Kidney (tissue), 22 donors: ENCODE results near the gene HOXB7. TPM values are rescaled to one million over a fixed set of nuclear protein-coding genes. Genes with fewer than 3 reads are reported as not detected.

ENCODE experiments used
- DNase-seq, 5 donors: peaks; one replicate each; pipeline ENCODE4 v3.0.0-alpha.2; 2013 to 2020
- FAIRE-seq: peaks from 2 replicates; lab custom pipeline; 2012; peaks lifted over from hg19 to GRCh38; lab: Jason Lieb, UNC
- H3K27ac ChIP-seq, 2 donors: one replicate each; pipeline ENCODE4 v1.7.0; 2013; ENCODE audit warnings: low read depth in 2 of 2, low read length in 2 of 2, inconsistent platforms in 1 of 2
- H3K27me3 ChIP-seq: one replicate; pipeline ENCODE4 v1.7.1; 2013; ENCODE audit warnings: low read length, inconsistent platforms; ENCODE audit not compliant: control insufficient read depth, insufficient read depth
- H3K36me3 ChIP-seq, 3 donors: one replicate each; pipeline versions ENCODE4 v1.7.0 to v1.7.1; 2013; ENCODE audit warnings: low read length in 3 of 3, control low read depth in 1 of 3, inconsistent platforms in 1 of 3; ENCODE audit not compliant: insufficient read depth in 3 of 3, control insufficient read depth in 2 of 3
- H3K4me1 ChIP-seq, 3 donors: one replicate each; pipeline versions ENCODE4 v1.7.0 to v1.7.1; 2013; ENCODE audit warnings: low read length in 3 of 3, inconsistent platforms in 1 of 3, low read depth in 1 of 3; ENCODE audit not compliant: control insufficient read depth in 2 of 3, insufficient read depth in 2 of 3
- H3K4me3 ChIP-seq, 3 donors: one replicate each; pipeline versions ENCODE4 v1.7.0 to v1.8.1; 2013; ENCODE audit warnings: low read length in 3 of 3, control low read depth in 1 of 3, inconsistent platforms in 1 of 3
- H3K9ac ChIP-seq, 3 donors: one replicate each; pipeline versions ENCODE4 v1.7.0 to v1.7.1; 2013; ENCODE audit warnings: low read length in 3 of 3, control low read depth in 1 of 3, inconsistent platforms in 1 of 3
- H3K9me3 ChIP-seq, 3 donors: one replicate each; pipeline versions ENCODE4 v1.7.0 to v1.7.1; 2013; ENCODE audit warnings: low read length in 3 of 3, control low read depth in 1 of 3, inconsistent platforms in 1 of 3; ENCODE audit not compliant: control insufficient read depth in 2 of 3, insufficient read depth in 1 of 3
- CTCF ChIP-seq: IDR thresholded peaks from 3 replicates; pipeline ENCODE4 v1.5.1; 2012; ENCODE audit warnings: mild to moderate bottlenecking, moderate library complexity, borderline replicate concordance; ENCODE audit not compliant: insufficient read depth; ENCODE audit errors: extremely low read depth
- intact Hi-C: fragments of 100-400 bp; cut with DNase I; formaldehyde crosslinking; loops from one replicate; pipeline ENCODE4 v1.11.1; 2022
- long read RNA-seq, 10 donors: library from polyadenylated mRNA in 1 of 10; unstranded in 1 of 10; transcript quantifications; one replicate each; pipeline ENCODE4 v2.0.0 and lab custom pipeline, GENCODE V29; 2021 to 2026
- polyA plus RNA-seq: library from polyadenylated mRNA; stranded (reverse); fragments of 350-450 nt; fragmentation: Illumina TruSeq; extraction: RNeasy Lipid Tissue Mini Kit (QIAGEN cat#74804); gene quantifications from one replicate; pipeline ENCODE4 v1.2.3, GENCODE V29; 2014; ENCODE audit warnings: low read depth, low replicate concordance; ENCODE audit not compliant: insufficient read depth
- total RNA-seq: library from RNA; stranded (reverse); fragmentation: NEBNext Ultra II Directional; extraction: Animal tissue kit (Norgen Biotek cat#: 25700); gene quantifications from one replicate; pipeline ENCODE4 v1.2.1, GENCODE V29; 2021
- donor health status: control.
- donor health status: control.
- donor health status: control.
- donor health status: control.
- donor health status: control.
- donor health status: DM: yes; HTN: yes; CAD: no.
- donor health status: Normal renal cell carcinoma (clear cell type).

Gene HOXB7
- total RNA-seq = 45.4 TPM
- polyA plus RNA-seq = 49.6 TPM
- long read RNA-seq, donor 1, transcript HOXB7-201 (2 exons, 1,371 nt) = major isoform, 30 of 32 reads
- long read RNA-seq, donor 1, partial matches to known transcripts = 0 of 32 reads
- long read RNA-seq, donor 1, other reads (novel, unspliced or antisense) = 0 of 32 reads
- long read RNA-seq, donor 2, transcript HOXB7-201 (2 exons, 1,371 nt) = major isoform, 31 of 35 reads
- long read RNA-seq, donor 2, partial matches to known transcripts = 0 of 35 reads
- long read RNA-seq, donor 2, other reads (novel, unspliced or antisense) = 0 of 35 reads
- long read RNA-seq, donor 3, transcript HOXB7-201 (2 exons, 1,371 nt) = major isoform, 33 of 36 reads
- long read RNA-seq, donor 3, partial matches to known transcripts = 0 of 36 reads
- long read RNA-seq, donor 3, other reads (novel, unspliced or antisense) = 0 of 36 reads
- long read RNA-seq, donor 4, transcript HOXB7-201 (2 exons, 1,371 nt) = major isoform, 25 of 28 reads
- long read RNA-seq, donor 4, partial matches to known transcripts = 0 of 28 reads
- long read RNA-seq, donor 4, other reads (novel, unspliced or antisense) = 0 of 28 reads
- long read RNA-seq, donor 5, partial matches to known transcripts = 0 of 3 reads
- long read RNA-seq, donor 5, other reads (novel, unspliced or antisense) = 0 of 3 reads
- long read RNA-seq, donor 6, transcript HOXB7-201 (2 exons, 1,371 nt) = major isoform, 26 of 29 reads
- long read RNA-seq, donor 6, partial matches to known transcripts = 0 of 29 reads
- long read RNA-seq, donor 6, other reads (novel, unspliced or antisense) = 0 of 29 reads
- long read RNA-seq, donor 7, transcript HOXB7-201 (2 exons, 1,371 nt) = major isoform, 35 of 53 reads
- long read RNA-seq, donor 7, partial matches to known transcripts = 15 of 53 reads
- long read RNA-seq, donor 7, other reads (novel, unspliced or antisense) = 0 of 53 reads
- long read RNA-seq, donor 8, transcript HOXB7-201 (2 exons, 1,371 nt) = major isoform, 33 of 40 reads
- long read RNA-seq, donor 8, transcript HOXB7-202 (2 exons, 478 nt) = minor isoform, 7 of 40 reads
- long read RNA-seq, donor 8, partial matches to known transcripts = 0 of 40 reads
- long read RNA-seq, donor 8, other reads (novel, unspliced or antisense) = 0 of 40 reads
- long read RNA-seq, donor 9, transcript HOXB7-201 (2 exons, 1,371 nt) = major isoform, 18 of 31 reads
- long read RNA-seq, donor 9, partial matches to known transcripts = 10 of 31 reads
- long read RNA-seq, donor 9, other reads (novel, unspliced or antisense) = 0 of 31 reads
- long read RNA-seq, donor 10, transcript HOXB7-201 (2 exons, 1,371 nt) = major isoform, 25 of 38 reads
- long read RNA-seq, donor 10, partial matches to known transcripts = 12 of 38 reads
- long read RNA-seq, donor 10, other reads (novel, unspliced or antisense) = 0 of 38 reads

- DNase-seq = peak; percentile 87 to 94 (median 92)
- Histone ChIP-seq H3K27ac (peak within 1 kb of the TSS; percentile 97), H3K9ac (peak within 1 kb of the TSS; percentile 83 to 98 (median 90)), H3K27me3 (peaks cover 4% of the 10 kb centered on the region), H3K9me3 (peaks cover 0 to 3% (median 0%) of the 10 kb centered on the region in 3 donors), H3K4me1 (peaks cover 3 to 12% (median 9%) of the 10 kb centered on the region in 3 donors), H3K4me3 (peak within 1 kb of the TSS; percentile 82 to 91 (median 85)), H3K36me3 (no peaks in the 10 kb centered on the region)
- TF ChIP-seq CTCF = no peak
- intact Hi-C loops = no loop called here
- FAIRE-seq = no peak
Observed at GRCh38 chr17:48610282-48611211, at the start of gene HOXB7. Gene HOXB7 (minus strand): TSS chr17:48611017. CDS start chr17:48610918, 99 bp downstream.

- intact Hi-C loops = no loop called here
- Histone ChIP-seq H3K9me3 (no peaks in the 10 kb centered on the region), H3K27me3 (no peaks in the 10 kb centered on the region), H3K27ac (no peak overlapping the region), H3K9ac (no peak overlapping the region), H3K36me3 (no peaks in the 10 kb centered on the region), H3K4me1 (no peaks in the 10 kb centered on the region), H3K4me3 (no peak overlapping the region)
- FAIRE-seq (no peak), DNase-seq (peak in 1 of 5 donors; percentile 10)
- no peak for TF ChIP-seq CTCF
Observed at GRCh38 chr17:48655913-48656312, 45.1 kb upstream of the HOXB7 start.

GRCh38 chr17:48649741-48650140 lies 38.9 kb upstream of the HOXB7 start:
- no peak for TF ChIP-seq CTCF
- Histone ChIP-seq H3K4me1 (peaks cover 0 to 4% (median 0%) of the 10 kb centered on the region in 3 donors), H3K9ac (no peak overlapping the region), H3K36me3 (no peaks in the 10 kb centered on the region), H3K27ac (no peak overlapping the region), H3K9me3 (no peaks in the 10 kb centered on the region), H3K27me3 (peaks cover 8% of the 10 kb centered on the region), H3K4me3 (no peak overlapping the region)
- DNase-seq (no peak), FAIRE-seq (no peak)
- intact Hi-C loops = no loop called here
